GM23248 (cell line): ENCODE data around the gene TSTD2. TPM values are rescaled to one million over a fixed set of nuclear protein-coding genes. Genes with fewer than 3 reads are reported as not detected.

Experiments
- DNase-seq: peaks from one replicate; pipeline ENCODE4 v3.0.0-alpha.2; 2015
- H2AFZ ChIP-seq: fragments of 200-600 bp; sonication (generic); 2 replicates; pipeline ENCODE4 v1.6.1; 2016; ENCODE audit warnings: antibody characterized with exemption
- H3F3A ChIP-seq: fragments of 200-600 bp; sonication (generic); 2 replicates; pipeline ENCODE4 v1.6.1; 2016; ENCODE audit warnings: mild to moderate bottlenecking, antibody characterized with exemption, mixed run types; ENCODE audit not compliant: insufficient read depth
- H3K27ac ChIP-seq: fragments of 200-600 bp; sonication (generic); 2 replicates; pipeline ENCODE4 v1.5.1; 2016; ENCODE audit warnings: mild to moderate bottlenecking
- H3K27me3 ChIP-seq: fragments of 200-600 bp; sonication (generic); replicated peaks from 2 replicates; pipeline ENCODE4 v1.6.1; 2016; ENCODE audit warnings: mild to moderate bottlenecking; ENCODE audit not compliant: insufficient read depth
- H3K36me3 ChIP-seq: fragments of 200-600 bp; sonication (generic); 2 replicates; pipeline ENCODE4 v1.6.1; 2016; ENCODE audit warnings: low read depth, mild to moderate bottlenecking
- H3K4me1 ChIP-seq: fragments of 200-600 bp; sonication (generic); 2 replicates; pipeline ENCODE4 v1.6.1; 2016; ENCODE audit warnings: mild to moderate bottlenecking; ENCODE audit not compliant: insufficient read depth
- H3K4me2 ChIP-seq: fragments of 200-600 bp; sonication (generic); one replicate; pipeline ENCODE4 v1.6.1; 2016; ENCODE audit warnings: mild to moderate bottlenecking; ENCODE audit not compliant: unreplicated experiment
- H3K4me3 ChIP-seq: fragments of 200-600 bp; sonication (generic); 2 replicates; pipeline ENCODE4 v1.5.1; 2016; ENCODE audit warnings: mild to moderate bottlenecking
- H3K79me2 ChIP-seq: fragments of 200-600 bp; sonication (generic); 2 replicates; pipeline ENCODE4 v1.6.1; 2016; ENCODE audit warnings: mild to moderate bottlenecking; ENCODE audit not compliant: insufficient read depth
- H3K9ac ChIP-seq: fragments of 200-600 bp; sonication (generic); 2 replicates; pipeline ENCODE4 v1.6.1; 2016; ENCODE audit warnings: mild to moderate bottlenecking
- H3K9me2 ChIP-seq: fragments of 200-600 bp; sonication (generic); 2 replicates; pipeline ENCODE4 v1.6.1; 2016; ENCODE audit warnings: mixed run types, mild to moderate bottlenecking, moderate library complexity; ENCODE audit not compliant: insufficient read depth
- H3K9me3 ChIP-seq: fragments of 200-600 bp; sonication (generic); one replicate; pipeline ENCODE4 v1.6.1; 2017; ENCODE audit warnings: low read depth
- H4K20me1 ChIP-seq: fragments of 200-600 bp; sonication (generic); 2 replicates; pipeline ENCODE4 v1.6.0; 2016; ENCODE audit not compliant: insufficient read depth
- EZH2 ChIP-seq: fragments of 200-600 bp; sonication (generic); IDR thresholded peaks from 2 replicates; pipeline ENCODE4 v1.6.1; 2018; ENCODE audit warnings: antibody characterized with exemption, mild to moderate bottlenecking; ENCODE audit not compliant: insufficient read depth, poor library complexity, severe bottlenecking
- EZH2phosphoT487 ChIP-seq: fragments of 200-600 bp; sonication (generic); IDR thresholded peaks from 2 replicates; pipeline ENCODE4 v1.6.1; 2018; ENCODE audit warnings: antibody characterized with exemption, moderate library complexity, mild to moderate bottlenecking, low read depth; ENCODE audit not compliant: insufficient read depth
- WGBS, 2 experiments: methylation state at CpG; one replicate each; pipeline ENCODE4 v1.1.6; 2015 to 2017; ENCODE audit warnings: low lambda C conversion rate in 2 of 2, low coverage in 1 of 2; ENCODE audit errors: missing lambda C conversion rate in 2 of 2; 5-methylcytosine and 5-hydroxymethylcytosine counted together
- in situ Hi-C: fragments of 300-500 bp; cut with MboI; formaldehyde crosslinking; loops from 2 replicates; pipeline ENCODE4 v1.15.0; 2020
- polyA plus RNA-seq: library from polyadenylated mRNA; unstranded; fragments of >200 nt; fragmentation: Nextera tagmentation; extraction: Ambion mirVana; gene quantifications from 2 replicates; pipeline ENCODE4 v1.2.1, GENCODE V29; 2016
- total RNA-seq: library from RNA; depleted of rRNA; stranded (reverse); fragments of >200 nt; shearing (Covaris generic); gene quantifications from 2 replicates; pipeline ENCODE4 v1.2.3, GENCODE V29; 2014

The TSTD2 gene
- total and polyA plus RNA-seq, 2 experiments from 2014 or later: 7.6 to 13.9 TPM

GRCh38 chr9:97604901-97605645, 28.1 kb downstream of the TSTD2 start:
- in situ Hi-C loops: loop anchor here (10.0 to 25.0 kb wide), 2 partner anchors 140 to 743 kb away; partner anchors contain the start of gene ZNF782
- no peak for DNase-seq

GRCh38 chr9:97602430-97602829, 30.7 kb downstream of the TSTD2 start:
- 93 to 96% methylated on average over 10 of the region's 10 CpGs for WGBS, 2 experiments
- H3K9ac ChIP-seq: no peak overlapping the region
- in situ Hi-C loops: loop anchor here (10.0 to 25.0 kb wide), 2 partner anchors 138 to 740 kb away; partner anchors contain the start of gene ZNF782

More at GRCh38 chr9:97604901-97605645, 28.1 kb downstream of the TSTD2 start:
- H3K27ac ChIP-seq: no peak overlapping the region
- H3F3A ChIP-seq: no peaks in the 10 kb centered on the region
- TF ChIP-seq EZH2 (no peak), EZH2phosphoT487 (no peak)
- no peak overlapping the region for H3K4me3 ChIP-seq
- H3K4me2 ChIP-seq: no peak overlapping the region
- peaks cover 34% of the 10 kb centered on the region for H3K36me3 ChIP-seq
- H3K9me3 ChIP-seq: no peaks in the 10 kb centered on the region
- no peaks in the 10 kb centered on the region for H3K4me1 ChIP-seq
- H2AFZ ChIP-seq: no peak overlapping the region
- WGBS, 2 experiments: 97 to 98% methylated on average over 17 of the region's 17 CpGs
- H3K9me2 ChIP-seq: no peaks in the 10 kb centered on the region
- H3K79me2 ChIP-seq: no peaks in the 10 kb centered on the region
- H3K27me3 ChIP-seq: no peaks in the 10 kb centered on the region
- no peaks in the 10 kb centered on the region for H4K20me1 ChIP-seq
- H3K9ac ChIP-seq: no peak overlapping the region

GRCh38 chr9:97601228-97601898, 31.8 kb downstream of the TSTD2 start:
- in situ Hi-C loops: loop anchor here (10.0 to 25.0 kb wide), 2 partner anchors 137 to 739 kb away; partner anchors contain the start of gene ZNF782
- H3K9me2 ChIP-seq: no peaks in the 10 kb centered on the region

More at GRCh38 chr9:97602430-97602829, 30.7 kb downstream of the TSTD2 start:
- 0 out of 2 replicates have a peak, but pooled peaks cover 7% of the 10 kb centered on the region for H3F3A ChIP-seq
- no peak for TF ChIP-seq EZH2phosphoT487
- TF ChIP-seq EZH2: no peak
- no peaks in the 10 kb centered on the region for H3K9me3 ChIP-seq
- no peaks in the 10 kb centered on the region for H3K9me2 ChIP-seq
- H3K27me3 ChIP-seq: no peaks in the 10 kb centered on the region
- H3K4me3 ChIP-seq: no peak overlapping the region
- DNase-seq: no peak
- H2AFZ ChIP-seq: no peak overlapping the region
- H3K36me3 ChIP-seq: peaks cover 24% of the 10 kb centered on the region
- H3K4me1 ChIP-seq: no peaks in the 10 kb centered on the region
- no peaks in the 10 kb centered on the region for H4K20me1 ChIP-seq
- H3K27ac ChIP-seq: no peak overlapping the region
- no peak overlapping the region for H3K4me2 ChIP-seq
- H3K79me2 ChIP-seq: no peaks in the 10 kb centered on the region

GRCh38 chr9:97600531-97601227, 32.5 kb downstream of the TSTD2 start:
- H3K36me3 ChIP-seq: peaks cover 20% of the 10 kb centered on the region

More at GRCh38 chr9:97601228-97601898, 31.8 kb downstream of the TSTD2 start:
- TF ChIP-seq EZH2 (no peak), EZH2phosphoT487 (no peak)
- DNase-seq: no peak
- H3K4me2 ChIP-seq: no peak overlapping the region
- H3K36me3 ChIP-seq: peaks cover 24% of the 10 kb centered on the region
- no peaks in the 10 kb centered on the region for H4K20me1 ChIP-seq
- no peaks in the 10 kb centered on the region for H3K9me3 ChIP-seq
- no peaks in the 10 kb centered on the region for H3K4me1 ChIP-seq
- 0 out of 2 replicates have a peak, but pooled peaks cover 7% of the 10 kb centered on the region for H3F3A ChIP-seq
- peaks cover 7% of the 10 kb centered on the region; the same call in 1 of the 2 replicates for H3K27me3 ChIP-seq
- H3K79me2 ChIP-seq: no peaks in the 10 kb centered on the region
- H3K27ac ChIP-seq: no peak overlapping the region
- WGBS, 2 experiments: 88 to 90% methylated on average over 7 of the region's 7 CpGs
- no peak overlapping the region for H2AFZ ChIP-seq
- no peak overlapping the region for H3K9ac ChIP-seq
- H3K4me3 ChIP-seq: no peak overlapping the region

More at GRCh38 chr9:97600531-97601227, 32.5 kb downstream of the TSTD2 start:
- 96 to 98% methylated on average over 8 of the region's 8 CpGs for WGBS, 2 experiments
- in situ Hi-C loops: loop anchor here (10.0 to 25.0 kb wide), 2 partner anchors 136 to 738 kb away; partner anchors contain the start of gene ZNF782
- no peak for DNase-seq
- no peak for TF ChIP-seq EZH2
- TF ChIP-seq EZH2phosphoT487: no peak
- Histone ChIP-seq H4K20me1 (no peaks in the 10 kb centered on the region), H3K79me2 (no peaks in the 10 kb centered on the region), H3K9ac (no peak overlapping the region), H3K9me3 (no peaks in the 10 kb centered on the region), H2AFZ (no peak overlapping the region), H3K4me2 (no peak overlapping the region), H3K4me3 (no peak overlapping the region), H3F3A (0 out of 2 replicates have a peak, but pooled peaks cover 7% of the 10 kb centered on the region), H3K9me2 (no peaks in the 10 kb centered on the region), H3K27me3 (peaks cover 7% of the 10 kb centered on the region; the same call in 1 of the 2 replicates), H3K27ac (no peak overlapping the region), H3K4me1 (no peaks in the 10 kb centered on the region)
